Measurements from ENCODE around the gene ADGRB2.

ADGRB2 gene, protein sequence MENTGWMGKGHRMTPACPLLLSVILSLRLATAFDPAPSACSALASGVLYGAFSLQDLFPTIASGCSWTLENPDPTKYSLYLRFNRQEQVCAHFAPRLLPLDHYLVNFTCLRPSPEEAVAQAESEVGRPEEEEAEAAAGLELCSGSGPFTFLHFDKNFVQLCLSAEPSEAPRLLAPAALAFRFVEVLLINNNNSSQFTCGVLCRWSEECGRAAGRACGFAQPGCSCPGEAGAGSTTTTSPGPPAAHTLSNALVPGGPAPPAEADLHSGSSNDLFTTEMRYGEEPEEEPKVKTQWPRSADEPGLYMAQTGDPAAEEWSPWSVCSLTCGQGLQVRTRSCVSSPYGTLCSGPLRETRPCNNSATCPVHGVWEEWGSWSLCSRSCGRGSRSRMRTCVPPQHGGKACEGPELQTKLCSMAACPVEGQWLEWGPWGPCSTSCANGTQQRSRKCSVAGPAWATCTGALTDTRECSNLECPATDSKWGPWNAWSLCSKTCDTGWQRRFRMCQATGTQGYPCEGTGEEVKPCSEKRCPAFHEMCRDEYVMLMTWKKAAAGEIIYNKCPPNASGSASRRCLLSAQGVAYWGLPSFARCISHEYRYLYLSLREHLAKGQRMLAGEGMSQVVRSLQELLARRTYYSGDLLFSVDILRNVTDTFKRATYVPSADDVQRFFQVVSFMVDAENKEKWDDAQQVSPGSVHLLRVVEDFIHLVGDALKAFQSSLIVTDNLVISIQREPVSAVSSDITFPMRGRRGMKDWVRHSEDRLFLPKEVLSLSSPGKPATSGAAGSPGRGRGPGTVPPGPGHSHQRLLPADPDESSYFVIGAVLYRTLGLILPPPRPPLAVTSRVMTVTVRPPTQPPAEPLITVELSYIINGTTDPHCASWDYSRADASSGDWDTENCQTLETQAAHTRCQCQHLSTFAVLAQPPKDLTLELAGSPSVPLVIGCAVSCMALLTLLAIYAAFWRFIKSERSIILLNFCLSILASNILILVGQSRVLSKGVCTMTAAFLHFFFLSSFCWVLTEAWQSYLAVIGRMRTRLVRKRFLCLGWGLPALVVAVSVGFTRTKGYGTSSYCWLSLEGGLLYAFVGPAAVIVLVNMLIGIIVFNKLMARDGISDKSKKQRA (N-terminal part only)

DNA sequence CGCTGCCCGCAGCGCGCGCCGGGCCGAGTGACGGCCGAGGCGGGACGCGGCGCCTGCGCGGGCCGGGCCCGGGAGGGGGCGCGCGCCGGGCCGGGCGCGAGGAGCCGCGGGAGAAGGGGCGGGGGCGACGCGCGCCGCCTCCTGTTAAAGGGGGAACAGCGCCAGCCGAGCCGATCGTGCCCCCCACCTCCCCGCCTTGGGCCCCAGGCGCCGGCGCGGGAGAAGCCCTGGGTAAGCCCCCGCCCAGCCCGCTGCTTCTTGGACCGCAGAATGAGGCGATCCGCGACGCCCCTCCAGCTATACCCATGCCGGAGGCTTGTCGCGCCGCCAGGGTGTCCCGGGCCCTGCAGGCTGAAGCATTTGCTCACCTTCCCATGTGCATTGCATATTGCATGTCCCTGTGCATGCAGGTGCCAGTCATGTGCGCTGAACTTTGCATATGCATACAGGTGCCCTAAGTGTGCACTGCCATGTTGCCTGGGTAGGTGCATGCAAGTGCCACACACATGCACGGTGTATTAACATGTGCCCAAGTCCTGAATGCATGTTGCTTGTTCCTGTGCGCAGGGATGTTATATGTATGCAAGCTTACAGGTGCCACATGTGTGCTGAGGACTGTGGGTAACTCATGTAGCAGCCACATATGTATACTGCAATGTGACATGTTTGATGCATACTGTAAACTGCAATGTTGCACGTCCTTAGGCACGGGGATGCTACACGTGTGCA, at the start of gene ADGRB2:
Gene ADGRB2 (minus strand): TSS at position 29 of the 729 bp plus-strand sequence. CDS start 7,119 bp downstream, outside the sequence.
- peak; percentile 74 for DNase-seq

DNA sequence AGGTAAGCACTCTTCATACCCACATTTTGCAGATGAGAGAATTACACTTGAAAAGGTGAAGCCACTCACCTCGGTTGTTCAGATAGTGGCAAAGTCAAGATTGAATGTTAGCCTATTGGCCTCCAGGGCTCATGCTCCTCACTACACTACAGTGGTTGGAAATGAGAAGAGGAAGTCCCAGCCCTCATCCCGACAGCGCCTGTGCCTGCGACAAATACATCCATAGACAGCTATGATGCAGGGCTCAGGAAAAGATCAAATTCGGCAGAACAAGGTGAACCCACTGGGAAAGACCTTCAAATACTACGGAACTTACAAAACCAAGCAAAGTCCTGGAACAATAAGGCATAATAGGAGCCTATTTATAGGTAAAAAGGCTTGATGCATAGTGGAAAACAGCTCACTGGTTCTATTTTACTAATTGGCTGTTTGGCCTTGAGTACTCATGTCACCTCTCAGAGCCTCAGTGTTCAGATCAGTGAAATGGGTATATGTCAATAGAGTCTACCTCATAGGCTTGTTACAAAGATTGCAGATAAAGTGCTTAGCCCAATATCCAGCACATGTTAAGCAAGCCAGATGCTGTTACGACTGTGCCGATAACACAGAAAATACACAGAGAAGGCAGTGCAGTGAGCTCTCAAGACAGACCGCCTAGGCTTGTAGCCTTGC, 48.2 kb upstream of the ADGRB2 start:
- no peak for DNase-seq

DNA sequence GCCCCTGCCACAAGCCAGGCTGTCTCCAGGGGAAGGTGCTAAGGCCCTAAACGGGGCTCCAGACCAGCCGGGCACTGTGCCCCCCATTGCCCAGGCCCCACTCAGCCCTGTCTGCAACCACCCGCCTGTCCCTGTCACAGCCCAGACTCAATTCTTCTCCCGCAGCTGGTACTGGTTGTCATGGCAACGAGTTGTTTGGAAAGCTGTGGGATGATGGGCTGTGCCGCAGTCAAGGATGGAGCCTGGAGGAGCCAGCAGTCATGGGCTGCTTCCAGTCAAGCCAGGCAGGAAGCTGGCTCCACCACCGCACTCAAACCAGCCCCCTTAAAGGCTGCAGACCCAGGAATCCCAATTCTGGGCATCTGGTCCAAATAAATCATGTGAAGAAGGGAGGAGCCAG, 47.5 kb upstream of the ADGRB2 start:
- peak; percentile 97 for DNase-seq

DNA sequence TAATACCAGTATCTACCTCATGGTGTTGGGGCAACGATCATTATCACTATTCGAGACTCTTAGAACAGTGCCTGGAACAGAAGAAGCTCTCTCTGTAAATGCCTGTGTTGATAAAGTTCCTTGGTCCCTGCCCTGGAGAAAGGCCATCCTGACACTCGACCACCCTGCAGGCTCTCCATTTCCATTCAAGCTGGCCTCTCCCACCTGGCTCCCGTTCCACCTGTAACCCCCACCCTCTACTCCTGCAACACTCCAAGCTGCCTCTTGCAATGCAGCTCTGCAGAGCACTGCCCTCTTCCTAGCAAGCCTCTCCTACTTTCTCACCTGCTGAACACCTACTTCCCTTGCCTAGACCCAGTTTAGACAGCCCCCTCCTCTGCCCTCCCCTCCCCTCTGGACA, 45.6 kb upstream of the ADGRB2 start:
- DNase-seq, result no peak

DNA sequence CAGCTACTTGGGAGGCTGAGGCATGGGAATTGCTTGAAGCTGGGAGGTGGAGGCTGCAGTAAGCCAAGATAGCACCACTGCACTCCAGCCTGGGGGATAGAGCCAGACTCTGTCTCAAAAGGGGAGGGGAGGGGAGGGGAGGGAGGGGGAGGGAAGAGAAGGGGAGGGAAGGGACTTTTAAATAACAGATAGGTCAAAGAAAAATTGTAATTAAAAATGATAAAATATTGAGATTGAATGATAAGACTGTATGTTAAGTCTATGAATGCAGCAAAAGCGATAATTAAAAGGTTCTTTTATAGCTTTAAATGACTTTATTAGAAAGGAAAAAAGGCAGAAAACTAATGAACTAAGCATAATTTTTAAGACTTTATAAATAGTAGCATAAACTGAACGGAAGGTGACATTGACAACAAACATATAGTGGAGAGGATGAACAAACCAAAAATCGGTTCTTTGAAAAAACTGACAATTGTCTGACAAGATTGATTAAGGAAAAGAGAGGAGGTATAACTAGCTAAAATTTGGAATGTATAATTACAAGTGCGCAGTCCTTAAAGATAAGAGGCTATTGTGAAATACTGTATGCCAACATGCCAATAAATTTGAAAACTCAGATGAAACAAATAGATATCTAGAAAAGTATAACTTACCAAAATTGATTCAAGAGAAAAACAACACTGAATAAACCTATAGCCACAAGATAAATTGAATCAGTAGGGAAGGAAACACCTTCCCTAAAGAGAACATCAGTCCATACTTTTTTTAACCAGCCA, 43.3 kb upstream of the ADGRB2 start:
- DNase-seq, result peak; percentile 20

DNA sequence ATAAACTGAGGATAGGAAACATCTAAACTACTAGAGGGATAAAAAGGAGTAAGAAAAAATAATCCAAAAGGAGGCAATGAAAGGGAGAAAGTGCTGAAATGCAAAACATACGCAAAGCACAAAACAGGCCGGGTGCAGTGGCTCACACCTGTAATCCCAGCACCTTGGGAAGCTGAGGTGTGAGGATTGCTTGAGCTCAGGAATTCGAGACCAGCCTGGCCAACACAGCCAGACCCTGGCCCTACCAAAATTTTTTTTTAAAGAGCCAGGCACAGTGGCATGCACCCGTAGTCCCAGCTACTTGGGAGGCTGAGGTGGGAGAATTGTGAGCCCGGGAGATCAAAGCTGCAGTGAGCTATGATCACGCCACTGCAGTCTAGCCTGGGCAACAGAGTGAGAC, 41.2 kb upstream of the ADGRB2 start:
- DNase-seq, result no peak

DNA sequence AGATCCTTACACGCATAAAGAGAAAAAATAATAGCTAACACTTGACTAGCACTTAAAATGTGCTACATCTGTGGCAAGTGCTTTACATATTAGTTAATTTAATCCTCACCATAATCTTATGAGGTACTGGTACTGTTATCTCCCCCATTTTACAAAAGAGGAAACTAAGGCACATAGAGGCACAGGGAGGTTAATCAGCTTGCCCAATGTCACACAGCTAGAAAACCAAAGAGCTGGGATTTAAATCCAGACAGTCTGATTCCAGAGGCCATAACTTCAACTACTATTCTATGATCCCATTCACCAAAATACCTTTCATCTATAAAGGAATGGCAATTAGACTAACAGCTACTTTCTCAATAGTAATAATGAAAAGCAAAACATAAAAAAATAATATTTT, 40.0 kb upstream of the ADGRB2 start:
- no peak for DNase-seq

DNA sequence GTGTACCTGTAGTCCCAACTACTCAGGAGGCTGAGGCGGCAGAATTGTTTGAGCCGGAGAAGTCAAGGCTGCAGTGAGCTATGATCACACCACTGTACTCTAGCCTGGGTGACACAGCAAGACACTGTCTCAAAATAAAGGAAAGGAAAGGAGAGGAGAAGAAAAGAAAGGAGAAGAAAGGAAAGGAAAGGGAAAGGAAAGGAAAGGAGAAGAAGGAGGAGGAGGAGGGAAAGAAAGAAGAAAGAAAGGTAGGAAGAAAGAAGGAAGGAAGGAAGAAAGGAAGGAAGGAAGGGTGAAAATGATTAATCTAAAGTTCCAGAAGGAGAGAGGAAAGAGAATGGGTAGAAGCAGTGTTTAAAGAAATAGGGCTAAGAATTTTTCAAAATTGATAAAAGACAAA, 39.5 kb upstream of the ADGRB2 start:
- no peak for DNase-seq

DNA sequence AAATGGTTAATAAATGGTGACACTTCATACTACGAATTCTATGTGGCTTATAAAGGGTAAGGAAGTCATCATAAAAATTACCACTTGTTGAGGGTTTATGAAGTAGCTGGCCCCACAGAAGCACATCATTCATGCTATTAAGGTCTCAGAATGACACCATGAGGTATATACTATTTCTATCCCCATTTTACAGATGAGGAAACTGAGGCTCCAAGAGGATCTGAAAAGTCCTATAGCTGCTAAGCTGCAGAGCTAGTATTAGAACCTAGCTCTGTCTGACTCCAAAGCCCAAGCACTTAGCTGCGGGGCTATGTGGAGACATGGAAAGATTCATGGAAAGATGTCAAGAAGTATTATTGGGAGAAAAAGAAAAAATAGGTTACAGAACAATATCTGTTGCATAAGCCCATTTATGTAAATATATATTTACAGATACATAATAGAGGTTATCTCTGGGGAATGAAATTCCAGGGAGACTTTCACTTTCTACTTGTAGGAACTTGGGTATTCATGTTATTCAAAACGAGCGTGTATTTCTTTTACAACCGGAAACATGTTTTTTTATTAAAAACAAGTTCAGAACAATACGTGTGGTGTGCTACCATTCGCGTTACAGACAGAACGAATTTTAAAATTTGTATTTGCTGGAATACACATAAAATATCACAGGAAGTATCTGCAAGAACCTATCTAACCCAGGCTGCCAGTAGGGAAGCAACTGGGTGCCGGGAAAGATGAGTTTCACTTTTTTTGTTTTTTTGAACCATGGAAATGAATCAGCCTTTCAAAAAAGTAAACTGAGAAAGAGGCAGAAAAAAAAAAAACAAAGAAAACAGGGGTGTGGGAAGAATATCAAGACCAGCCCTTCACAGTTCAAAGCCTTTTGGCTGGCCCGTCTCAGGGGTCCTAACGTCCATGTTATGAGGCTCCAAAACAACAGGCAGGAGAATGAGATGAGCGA, 38.3 kb upstream of the ADGRB2 start:
- no peak for DNase-seq

DNA sequence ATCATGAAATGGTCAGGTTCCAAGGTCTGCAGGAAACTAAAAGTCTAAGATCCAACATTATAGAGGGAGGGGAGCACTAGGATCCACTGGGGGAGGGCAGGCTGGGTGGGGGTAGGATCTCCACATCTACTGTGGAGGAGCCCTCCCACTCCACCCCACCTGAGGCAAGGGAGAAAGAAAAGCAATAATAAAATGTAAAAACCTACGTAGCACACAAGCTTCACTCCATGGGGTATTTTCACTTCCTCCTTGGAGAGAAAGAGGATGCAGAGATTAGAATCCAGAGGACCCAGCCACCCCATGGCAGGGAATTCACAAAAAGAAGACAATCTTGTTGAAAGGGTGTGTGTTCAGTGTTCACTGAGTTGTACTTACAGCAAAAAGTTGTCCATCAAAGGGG, 37.3 kb upstream of the ADGRB2 start:
- DNase-seq, result no peak

DNA sequence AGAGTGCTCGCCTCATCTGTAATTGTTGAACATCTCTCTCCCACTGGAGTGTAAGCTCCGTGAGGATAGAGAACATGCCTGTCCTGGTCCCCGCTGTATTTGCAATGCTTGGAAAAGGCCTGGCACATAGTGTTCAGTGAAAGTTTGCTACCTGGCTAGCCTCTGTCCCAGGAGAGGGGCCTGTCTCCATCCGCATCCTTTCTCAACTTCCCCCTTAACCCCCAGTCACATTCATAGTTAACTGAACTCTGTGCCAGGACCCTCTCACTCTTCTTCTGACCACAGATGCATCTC, 36.5 kb upstream of the ADGRB2 start:
- no peak for DNase-seq

DNA sequence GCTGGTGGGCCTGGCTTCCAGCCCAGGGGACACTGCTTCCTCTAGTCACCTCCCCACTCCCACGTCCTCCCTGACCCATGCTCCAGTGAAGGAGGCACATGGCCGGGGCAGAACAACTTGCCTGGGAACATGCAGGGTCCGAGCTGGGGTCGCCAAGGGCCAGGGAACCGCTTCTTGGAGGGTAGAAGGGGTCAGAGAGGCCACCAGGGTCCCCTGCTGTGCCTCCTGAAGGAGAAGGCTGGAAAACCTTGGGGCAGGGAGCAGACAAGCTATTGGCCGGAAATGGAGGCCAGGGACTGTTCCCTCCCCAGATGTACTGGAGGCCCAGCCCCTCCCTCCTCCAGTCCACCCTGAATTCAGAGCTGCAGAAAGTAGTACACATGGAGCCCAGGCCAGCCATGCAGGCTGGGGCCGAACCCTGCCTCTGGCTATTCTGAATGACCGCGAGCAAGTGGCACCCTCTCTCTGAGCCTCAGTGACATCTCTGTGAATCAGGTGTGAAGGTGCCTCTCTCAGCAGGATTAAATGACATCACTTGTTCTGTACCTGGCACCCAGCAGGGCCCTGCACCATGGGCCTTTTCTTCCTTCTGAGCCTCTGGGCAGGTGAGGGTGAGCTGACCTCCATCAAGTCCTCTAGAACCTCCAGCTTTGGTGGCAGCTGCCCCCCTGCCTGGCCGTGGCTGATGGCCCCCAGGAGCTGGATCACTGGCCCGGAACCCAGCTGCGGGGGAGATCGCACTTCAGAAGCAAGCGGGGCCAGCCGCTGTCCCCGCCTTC, 35.9 kb upstream of the ADGRB2 start:
- peak; percentile 30 for DNase-seq

DNA sequence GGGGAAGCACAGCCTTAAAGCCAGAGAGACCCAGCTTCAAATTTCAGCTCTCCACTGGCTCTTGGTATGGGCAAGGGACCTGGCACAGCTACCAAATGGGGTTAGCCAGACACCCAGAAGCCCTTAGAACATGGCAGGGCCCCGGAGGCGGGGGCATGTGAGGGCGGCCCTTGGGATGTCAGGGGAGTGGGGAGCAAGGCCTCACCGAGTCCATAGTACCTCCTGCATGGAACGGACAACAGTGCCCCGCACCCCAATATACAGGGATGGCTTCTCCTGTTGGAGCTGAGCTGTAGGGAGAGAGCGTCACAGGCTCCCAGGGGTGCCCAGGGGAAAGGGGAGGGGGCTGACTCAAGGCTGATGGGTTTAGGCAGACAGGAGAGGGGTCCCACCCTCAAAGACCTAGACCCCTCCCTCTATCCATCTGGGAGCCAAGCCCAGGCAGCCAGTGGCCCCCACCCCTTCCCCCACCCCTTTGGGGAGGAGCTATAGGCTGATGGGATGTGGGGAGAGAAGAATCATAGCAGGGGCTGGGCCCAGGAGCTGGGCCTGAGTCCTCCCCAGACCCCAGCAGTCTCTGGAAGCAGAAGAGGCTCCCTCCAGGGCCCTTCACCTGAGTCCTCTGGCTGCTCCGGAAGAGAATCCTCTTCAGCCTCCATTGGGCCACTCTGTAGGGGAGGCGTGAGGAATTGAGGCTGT, 35.2 kb upstream of the ADGRB2 start:
- DNase-seq, result no peak

DNA sequence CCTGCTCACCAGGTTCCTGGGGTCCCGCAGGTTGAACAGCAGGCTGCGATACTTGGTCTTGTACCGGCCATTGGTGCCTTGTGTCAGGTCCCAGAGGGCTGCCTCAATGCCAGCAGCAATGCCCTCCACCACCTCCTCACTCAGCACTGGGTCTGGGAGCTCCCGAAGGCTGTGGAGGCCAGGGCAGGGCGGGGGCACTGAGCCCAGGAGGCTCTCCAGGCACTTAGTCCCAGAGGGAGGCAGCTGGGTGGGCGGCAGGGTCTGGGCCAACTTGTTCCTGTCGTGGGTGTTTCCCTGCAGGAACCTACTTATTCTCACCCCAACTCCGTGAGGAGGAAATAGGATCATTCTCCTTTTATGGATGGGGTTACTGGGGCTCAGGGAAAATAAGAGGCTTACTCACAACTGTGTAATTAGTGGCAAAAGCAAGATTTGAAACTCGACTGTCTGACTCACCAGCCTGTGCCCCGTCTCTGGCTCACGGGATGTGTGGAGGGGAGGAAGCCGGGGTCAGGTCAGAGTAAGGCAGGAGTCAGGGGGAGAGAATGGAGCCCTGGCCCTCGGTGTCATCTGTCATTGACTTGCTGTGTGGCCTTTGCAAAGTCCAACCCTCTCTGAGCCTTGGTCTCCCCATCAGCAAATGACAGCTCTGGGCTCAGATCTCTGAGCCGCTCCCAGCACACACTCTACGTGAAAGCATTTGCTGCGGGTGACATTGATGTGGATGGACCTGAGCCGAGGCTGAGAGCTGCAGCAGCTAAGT, 34.5 kb upstream of the ADGRB2 start:
- DNase-seq, result peak; percentile 38

DNA sequence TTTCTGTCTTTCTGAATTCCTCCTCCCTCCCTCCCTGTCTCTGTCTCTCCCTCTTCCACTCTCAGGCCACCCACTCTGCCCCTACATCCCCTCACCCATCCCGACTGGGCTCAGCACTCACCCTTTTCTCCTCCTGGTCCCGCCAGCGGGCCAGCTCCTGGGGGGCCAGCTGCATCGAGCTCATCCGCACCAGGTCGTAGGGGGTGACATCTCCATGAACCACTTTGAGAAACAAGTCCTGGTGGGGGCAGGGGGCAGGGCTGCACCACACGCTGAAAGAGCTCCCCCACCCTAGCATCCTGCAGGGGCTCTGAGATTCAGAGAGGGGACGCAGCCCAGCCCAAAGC, 33.9 kb upstream of the ADGRB2 start:
- DNase-seq, result no peak

DNA sequence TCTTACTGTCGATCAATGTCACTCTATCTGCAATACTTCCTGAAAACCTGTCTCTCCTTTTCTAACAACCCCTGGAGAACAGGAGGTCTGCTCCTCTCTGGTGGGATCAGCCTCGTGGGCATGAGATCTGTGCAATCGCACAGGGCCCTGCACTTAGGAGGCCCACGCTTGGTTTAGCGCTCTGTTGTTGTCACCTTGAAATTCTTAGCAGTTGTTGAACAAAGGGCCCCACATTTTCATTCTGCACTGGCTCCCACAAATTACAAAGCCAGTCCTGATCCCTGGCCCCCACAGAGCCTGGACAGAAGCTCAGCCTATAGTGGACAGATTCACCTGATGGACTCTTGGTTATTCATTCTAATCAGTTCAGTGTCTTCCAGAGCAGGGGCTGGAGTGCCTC, 33.1 kb upstream of the ADGRB2 start:
- DNase-seq, result no peak

DNA sequence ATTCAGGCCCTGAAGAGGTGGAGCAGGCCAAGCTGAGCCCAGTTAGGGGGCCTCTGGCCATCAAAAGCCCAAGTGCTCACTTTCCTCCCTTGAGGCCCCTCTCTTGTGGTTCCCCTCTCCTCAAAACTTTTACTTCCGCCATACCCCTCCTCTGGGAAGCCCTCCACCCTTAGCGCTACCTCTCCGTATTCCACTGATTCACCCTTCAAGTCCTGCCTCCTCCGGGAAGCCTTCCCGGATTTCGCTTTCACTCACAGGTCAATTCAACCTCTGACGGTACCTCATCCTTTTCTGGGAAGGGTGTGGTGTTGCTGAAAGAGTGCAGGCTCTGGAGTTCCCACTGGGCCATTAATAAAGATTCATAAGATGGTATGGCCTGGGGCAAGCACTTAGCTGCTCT, 32.6 kb upstream of the ADGRB2 start:
- DNase-seq, result no peak

All from DMS53 (cell line).